Gastrocnemius medialis (tissue), 4 donors: ENCODE measurements around the gene LRMDA. TPM values are rescaled to one million over a fixed set of nuclear protein-coding genes. Genes with fewer than 3 reads are reported as not detected.

Experiments
- ATAC-seq, 2 donors: fragments of 150-250 bp; one replicate each; pipeline ENCODE4 v1.9.1; 2016
- DNase-seq, 2 donors: peaks; one replicate each; pipeline ENCODE4 v3.0.0-alpha.2; 2019
- H3K27ac ChIP-seq, 4 donors: fragments of 200-600 bp; sonication (generic); 1 replicate in 1 of 4; 2 replicates in 3 of 4; pipeline ENCODE4 v1.5.1; 2016 to 2018; ENCODE audit warnings: mild to moderate bottlenecking in 2 of 4, moderate library complexity in 1 of 4
- H3K27me3 ChIP-seq, 3 donors: fragments of 200-600 bp; sonication (generic) in 2 of 3; 1 replicate in 1 of 3; 2 replicates in 2 of 3; pipeline versions ENCODE4 v1.5.1 to v1.6.0; 2016 to 2019; ENCODE audit warnings: mild to moderate bottlenecking in 1 of 3, moderate library complexity in 1 of 3
- H3K36me3 ChIP-seq, 2 donors: fragments of 200-600 bp; sonication (generic) in 1 of 2; one replicate each; pipeline ENCODE4 v1.5.1; 2017 to 2018
- H3K4me1 ChIP-seq, 2 donors: fragments of 200-600 bp; sonication (generic) in 1 of 2; one replicate each; pipeline ENCODE4 v1.5.1; 2016 to 2017; ENCODE audit warnings: mild to moderate bottlenecking in 2 of 2
- H3K4me3 ChIP-seq, 4 donors: fragments of 200-600 bp; sonication (generic) in 3 of 4; 1 replicate in 1 of 4; 2 replicates in 3 of 4; pipeline ENCODE4 v1.5.1; 2016 to 2019; ENCODE audit warnings: mild to moderate bottlenecking in 2 of 4
- H3K9me3 ChIP-seq, 3 donors: fragments of 200-600 bp; sonication (generic) in 2 of 3; 1 replicate in 1 of 3; 2 replicates in 2 of 3; pipeline ENCODE4 v1.5.1; 2016 to 2019
- POLR2A ChIP-seq, 2 donors: fragments of 450-650 bp; IDR thresholded peaks; one replicate each; pipeline ENCODE4 v1.6.1; 2017; ENCODE audit warnings: antibody characterized with exemption in 2 of 2, mild to moderate bottlenecking in 2 of 2, moderate library complexity in 2 of 2
- in situ Hi-C, 4 donors: fragments of 200-750 bp; cut with MboI; loops; one replicate each; pipeline versions ENCODE4 v1.15.0 to v1.8.0; 2017; ENCODE audit warnings: low sequenced_read_pairs in 4 of 4
- intact Hi-C: fragments of 100-400 bp; cut with DNase I; formaldehyde crosslinking; loops from one replicate; pipeline ENCODE4 v1.15.1; 2023; ENCODE audit warnings: low total_unique reads
- total RNA-seq, 4 donors: library from RNA; depleted of rRNA; stranded (reverse); fragments of >200 nt; gene quantifications; one replicate each; pipeline versions ENCODE4 v1.1.0 to v1.2.3, GENCODE V29; 2016
- TF ChIP-seq, protein P1 (sequence below), 5 experiments: fragments of 450-650 bp in 3 of 5; fragments of 200-600 bp in 2 of 5; sonication (generic) in 2 of 5; IDR thresholded peaks in 4 of 5; conservative IDR thresholded peaks in 1 of 5; 1 replicate in 4 of 5; 2 replicates in 1 of 5; pipeline ENCODE4 v1.5.1; 2016 to 2019; ENCODE audit warnings: antibody characterized with exemption in 5 of 5, mild to moderate bottlenecking in 3 of 5, moderate library complexity in 3 of 5

The LRMDA gene
- total RNA-seq, 4 donors from 2014 or later: 0.80 to 4.5 (median 1.4) TPM

DNA sequence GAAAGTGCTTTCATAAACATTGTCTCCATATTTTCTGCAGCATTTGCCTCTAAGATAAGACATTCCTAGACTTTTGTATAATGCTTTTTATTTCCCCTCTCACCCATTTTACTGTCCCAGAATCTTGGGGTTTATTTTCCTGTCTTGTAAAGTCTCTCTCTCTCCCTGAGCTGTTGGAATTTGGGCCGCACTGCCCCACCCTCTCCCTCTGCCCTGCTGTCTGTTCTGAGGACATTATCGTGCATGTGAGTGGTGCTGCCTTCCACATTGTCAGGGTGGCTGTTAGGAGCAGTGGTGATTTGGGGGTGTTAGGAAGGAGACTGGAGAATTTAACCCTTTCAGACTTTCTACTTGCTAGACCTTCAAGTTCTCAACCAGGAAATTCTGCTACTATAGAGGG lies 16.7 kb downstream of the LRMDA start:
- Histone ChIP-seq H3K27me3 (peaks cover 0 to 12% (median 0%) of the 10 kb centered on the region in 3 donors), H3K9me3 (peaks cover 0 to 4% (median 0%) of the 10 kb centered on the region in 3 donors), H3K4me1 (no peaks in the 10 kb centered on the region), H3K27ac (no peak overlapping the region), H3K4me3 (no peak overlapping the region), H3K36me3 (no peaks in the 10 kb centered on the region)
- ATAC-seq: no peak
- no peak for DNase-seq
- intact Hi-C loops (no loop called here), in situ Hi-C loops (no loop called here)
- TF ChIP-seq POLR2A (IDR thresholded peaks at IDR 0.05): no peak
- TF ChIP-seq, protein P1, sequence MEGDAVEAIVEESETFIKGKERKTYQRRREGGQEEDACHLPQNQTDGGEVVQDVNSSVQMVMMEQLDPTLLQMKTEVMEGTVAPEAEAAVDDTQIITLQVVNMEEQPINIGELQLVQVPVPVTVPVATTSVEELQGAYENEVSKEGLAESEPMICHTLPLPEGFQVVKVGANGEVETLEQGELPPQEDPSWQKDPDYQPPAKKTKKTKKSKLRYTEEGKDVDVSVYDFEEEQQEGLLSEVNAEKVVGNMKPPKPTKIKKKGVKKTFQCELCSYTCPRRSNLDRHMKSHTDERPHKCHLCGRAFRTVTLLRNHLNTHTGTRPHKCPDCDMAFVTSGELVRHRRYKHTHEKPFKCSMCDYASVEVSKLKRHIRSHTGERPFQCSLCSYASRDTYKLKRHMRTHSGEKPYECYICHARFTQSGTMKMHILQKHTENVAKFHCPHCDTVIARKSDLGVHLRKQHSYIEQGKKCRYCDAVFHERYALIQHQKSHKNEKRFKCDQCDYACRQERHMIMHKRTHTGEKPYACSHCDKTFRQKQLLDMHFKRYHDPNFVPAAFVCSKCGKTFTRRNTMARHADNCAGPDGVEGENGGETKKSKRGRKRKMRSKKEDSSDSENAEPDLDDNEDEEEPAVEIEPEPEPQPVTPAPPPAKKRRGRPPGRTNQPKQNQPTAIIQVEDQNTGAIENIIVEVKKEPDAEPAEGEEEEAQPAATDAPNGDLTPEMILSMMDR (IDR thresholded peaks at IDR 0.05 in 4 of 5, conservative IDR thresholded peaks at IDR 0.05 in 1 of 5): no peak

DNA sequence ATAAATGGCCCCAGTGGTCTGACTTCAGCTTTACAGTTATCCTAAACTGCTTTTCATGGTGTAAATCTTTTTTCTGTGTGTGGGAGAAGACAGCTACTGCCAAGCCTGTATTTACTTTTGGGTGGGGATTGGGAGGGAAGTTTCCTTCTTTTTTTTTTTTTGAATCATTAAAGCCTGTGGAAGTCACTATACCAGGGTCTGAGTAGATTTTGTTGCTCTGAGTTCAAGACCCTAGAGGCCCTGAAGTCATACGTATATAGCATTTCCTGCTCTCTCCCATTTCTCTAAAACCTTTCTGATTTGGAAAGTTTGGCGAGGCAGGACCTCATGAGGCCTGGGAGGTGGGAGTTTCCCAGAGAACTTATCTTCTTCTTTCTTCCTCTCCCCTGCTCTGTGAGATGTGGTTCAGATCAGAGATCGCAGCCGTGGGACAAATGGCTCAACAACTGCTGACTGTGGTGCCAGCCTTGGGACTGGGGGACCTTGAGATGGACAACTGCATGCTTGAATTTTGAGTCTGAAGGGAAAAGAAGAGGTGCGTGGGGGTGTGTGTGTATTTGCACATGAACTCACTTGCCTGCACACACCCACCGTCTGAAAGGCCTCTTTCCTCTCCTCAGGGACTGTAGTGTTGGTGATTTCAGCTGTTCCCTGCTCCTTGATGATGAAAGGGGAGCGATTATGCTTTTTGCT lies 18.1 kb downstream of the LRMDA start:
- DNase-seq (no peak), ATAC-seq (no peak)
- H3K4me1 ChIP-seq: no peaks in the 10 kb centered on the region
- TF ChIP-seq, protein P1 (IDR thresholded peaks at IDR 0.05 in 4 of 5, conservative IDR thresholded peaks at IDR 0.05 in 1 of 5): no peak
- TF ChIP-seq POLR2A (IDR thresholded peaks at IDR 0.05): no peak
- no peak overlapping the region for H3K27ac ChIP-seq
- no peak overlapping the region for H3K4me3 ChIP-seq
- no peaks in the 10 kb centered on the region for H3K9me3 ChIP-seq
- intact Hi-C loops (no loop called here), in situ Hi-C loops (no loop called here)
- peaks cover 0 to 12% (median 0%) of the 10 kb centered on the region in 3 donors for H3K27me3 ChIP-seq
- no peaks in the 10 kb centered on the region for H3K36me3 ChIP-seq

DNA sequence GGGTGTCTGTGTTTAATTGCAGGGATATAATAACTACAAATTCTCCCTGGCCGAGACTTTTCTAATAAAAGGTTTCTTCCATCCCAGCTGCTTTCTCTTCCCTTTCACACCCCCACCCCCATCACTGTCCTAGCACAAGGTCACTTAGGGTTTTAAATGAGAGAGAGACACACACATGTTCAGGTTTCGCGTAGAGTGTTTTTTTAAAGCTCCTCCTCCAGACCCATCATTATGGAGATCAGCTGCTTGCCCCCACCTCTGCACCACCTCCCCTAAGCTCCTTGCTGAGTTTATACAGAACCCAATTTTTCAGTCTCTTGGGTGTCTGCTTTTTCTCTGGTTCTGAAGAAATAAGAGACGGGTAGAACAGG lies 18.6 kb downstream of the LRMDA start:
- H3K27me3 ChIP-seq: peaks cover 0 to 12% (median 0%) of the 10 kb centered on the region in 3 donors
- no peak for TF ChIP-seq POLR2A (IDR thresholded peaks at IDR 0.05)
- TF ChIP-seq, protein P1 (IDR thresholded peaks at IDR 0.05 in 4 of 5, conservative IDR thresholded peaks at IDR 0.05 in 1 of 5): no peak
- H3K36me3 ChIP-seq: no peaks in the 10 kb centered on the region
- DNase-seq: no peak
- ATAC-seq: no peak
- no peaks in the 10 kb centered on the region for H3K9me3 ChIP-seq
- no peak overlapping the region for H3K27ac ChIP-seq
- in situ Hi-C loops: no loop called here
- no peaks in the 10 kb centered on the region for H3K4me1 ChIP-seq
- intact Hi-C loops: no loop called here
- no peak overlapping the region for H3K4me3 ChIP-seq

DNA sequence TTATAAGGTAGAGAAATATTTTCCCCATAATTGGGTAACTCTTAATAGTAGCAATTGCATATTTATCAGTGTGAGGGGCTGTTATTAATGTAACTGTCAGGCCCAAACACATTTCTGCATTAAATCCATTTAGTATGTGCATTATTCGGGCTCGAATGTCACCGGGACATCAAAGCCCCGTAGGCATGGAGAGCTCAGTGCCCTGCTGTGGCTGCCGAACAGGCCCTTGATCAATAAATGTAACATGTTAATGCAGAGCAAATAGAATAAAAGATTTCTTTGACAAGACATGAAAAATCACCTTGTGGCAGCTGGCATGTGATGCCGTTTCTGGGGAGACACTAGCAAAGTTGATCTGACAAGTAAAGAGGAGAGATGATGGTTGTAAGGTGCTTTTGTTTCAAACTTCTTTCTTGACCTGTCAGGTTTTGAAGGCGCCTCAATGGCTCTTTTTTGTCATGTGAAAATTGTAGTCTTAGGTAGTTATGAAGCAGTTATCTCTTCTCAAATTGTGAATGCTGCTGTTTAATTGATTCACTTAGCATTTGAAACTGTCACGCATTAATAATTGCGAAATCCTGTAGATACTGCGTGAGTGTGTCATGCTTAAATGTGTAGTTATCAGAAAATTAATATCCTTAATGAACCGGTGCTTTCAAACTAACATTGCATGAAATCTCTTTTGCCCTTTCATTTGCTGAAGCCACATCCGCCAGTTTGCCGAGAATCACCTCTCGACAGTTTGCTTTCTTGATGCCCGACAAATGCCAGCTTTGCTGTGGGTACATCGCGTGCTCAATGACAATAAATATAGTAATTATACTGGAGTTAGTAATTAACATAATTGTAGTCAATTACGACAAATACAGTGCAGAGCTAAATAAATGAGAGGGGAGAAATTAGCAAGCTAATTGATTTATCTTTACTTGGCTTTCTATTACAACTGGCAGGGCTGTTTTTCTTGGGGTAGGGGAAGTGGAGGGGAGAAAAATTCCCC lies 19.5 kb downstream of the LRMDA start:
- ATAC-seq (no peak), DNase-seq (no peak)
- no peak for TF ChIP-seq POLR2A (IDR thresholded peaks at IDR 0.05)
- TF ChIP-seq, protein P1 (IDR thresholded peaks at IDR 0.05 in 4 of 5, conservative IDR thresholded peaks at IDR 0.05 in 1 of 5): no peak
- H3K27me3 ChIP-seq: peaks cover 0 to 12% (median 0%) of the 10 kb centered on the region in 3 donors
- no peaks in the 10 kb centered on the region for H3K9me3 ChIP-seq
- in situ Hi-C loops (no loop called here), intact Hi-C loops (no loop called here)
- no peak overlapping the region for H3K4me3 ChIP-seq
- H3K4me1 ChIP-seq: no peaks in the 10 kb centered on the region
- no peak overlapping the region for H3K27ac ChIP-seq
- no peaks in the 10 kb centered on the region for H3K36me3 ChIP-seq
